BJ (cell line): ENCODE results near the gene MAP2K5. TPM values are rescaled to one million over a fixed set of nuclear protein-coding genes. Genes with fewer than 3 reads are reported as not detected.

Source experiments
- CTCF ChIA-PET: fragments of 350-600 bp; formaldehyde crosslinking; extraction: SDS; loops from one replicate; lab custom pipeline; 2021; ENCODE audit warnings: antibody characterized with exemption, inconsistent platforms; lab: Yijun Ruan, JAX
- POLR2A ChIA-PET: fragments of 300-600 bp; sonication (Branson Sonifier 250); formaldehyde crosslinking; extraction: SDS; loops from one replicate; lab custom pipeline; 2021; ENCODE audit warnings: antibody characterized with exemption; lab: Charles Lee
- DNase-seq: peaks from one replicate; pipeline ENCODE4 v3.0.0-alpha.2; 2011; ENCODE audit warnings: low read depth
- H3K27me3 ChIP-seq: 2 replicates; pipeline ENCODE4 v1.6.0; 2011; ENCODE audit warnings: low read length; ENCODE audit not compliant: control insufficient read depth, insufficient read depth
- H3K36me3 ChIP-seq: 2 replicates; pipeline ENCODE4 v1.5.1; 2011; ENCODE audit warnings: low read length; ENCODE audit not compliant: control insufficient read depth, insufficient read depth
- H3K4me3 ChIP-seq: 2 replicates; pipeline ENCODE4 v1.5.1; 2011; ENCODE audit warnings: low read depth, mild to moderate bottlenecking, control low read depth, low read length
- CTCF ChIP-seq: IDR thresholded peaks from 2 replicates; pipeline ENCODE4 v1.5.1; 2011; ENCODE audit warnings: low read depth, mild to moderate bottlenecking, control low read depth, inconsistent platforms, low read length, moderate library complexity; ENCODE audit not compliant: insufficient read depth
- polyA plus RNA-seq: library from polyadenylated mRNA; depleted of rRNA; stranded (reverse); fragments of >200 nt; gene quantifications from 2 replicates; pipeline ENCODE4 v1.2.3, GENCODE V29; 2011

The MAP2K5 gene
- polyA plus RNA-seq, 1 experiment, result 5.6 TPM

DNA sequence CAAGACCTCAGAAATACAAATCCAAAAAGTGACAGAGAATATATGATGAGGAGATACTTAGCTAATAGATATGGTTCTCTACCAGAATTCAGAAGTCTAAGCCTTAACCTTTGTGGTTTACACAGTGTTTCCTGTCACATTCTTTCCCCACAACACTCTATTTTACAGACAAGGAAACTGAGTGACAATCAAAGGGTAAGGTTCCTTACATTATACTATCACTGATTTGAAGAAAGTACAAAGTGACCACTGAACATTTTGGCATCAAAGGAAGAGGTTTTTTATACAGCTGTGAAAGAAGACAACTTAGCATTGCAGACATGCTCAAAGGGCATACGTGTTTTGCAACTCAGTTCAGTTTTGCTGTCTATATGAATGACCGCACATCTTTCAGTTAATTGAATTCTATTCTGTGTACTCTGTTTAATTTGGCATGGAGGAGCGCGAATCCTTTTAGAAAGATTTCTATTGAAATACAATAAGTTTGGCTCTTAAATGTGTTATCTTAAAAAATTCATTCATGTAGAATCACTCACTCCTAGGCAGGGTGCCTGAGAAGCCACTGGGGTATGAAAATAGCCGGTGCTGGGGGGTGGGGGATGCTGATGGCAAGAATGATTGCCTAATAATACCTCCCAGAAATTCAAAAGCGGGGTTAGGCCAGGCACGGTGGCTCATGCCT is 216.3 kb downstream of the MAP2K5 start:
- POLR2A ChIA-PET, result no interaction called here
- Histone ChIP-seq H3K36me3 (no peaks in the 10 kb centered on the region), H3K4me3 (no peak overlapping the region), H3K27me3 (no peaks in the 10 kb centered on the region)
- TF ChIP-seq CTCF, result no peak
- no peak for DNase-seq
- CTCF ChIA-PET, result no interaction called here

DNA sequence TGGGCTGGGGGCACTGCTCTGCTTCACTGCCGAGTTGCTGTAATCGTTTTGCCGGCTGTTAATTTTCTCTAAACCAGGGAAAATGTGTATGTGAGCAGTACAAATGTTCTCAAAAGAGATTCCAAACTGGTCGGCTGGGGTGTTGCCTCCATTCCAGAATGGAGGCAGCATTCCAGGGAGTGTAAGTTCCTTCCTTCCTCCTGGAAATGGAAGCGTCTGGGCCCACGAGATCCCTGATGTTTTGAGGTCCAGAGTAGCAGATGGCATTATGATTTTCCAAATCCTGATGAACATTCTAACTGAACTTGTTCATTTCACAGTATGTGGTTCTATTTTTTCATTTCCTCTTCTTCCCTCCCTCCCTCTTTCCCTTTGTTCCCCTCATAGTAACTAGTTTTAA is 218.4 kb downstream of the MAP2K5 start:
- ChIA-PET CTCF (no interaction called here), POLR2A (interaction anchor here (0.7 kb wide), 1 partner anchor 288 kb away, joined by 6 read pairs; no protein-coding TSS in a partner anchor)
- H3K27me3 ChIP-seq, result no peaks in the 10 kb centered on the region
- no peaks in the 10 kb centered on the region for H3K36me3 ChIP-seq
- DNase-seq, result no peak
- H3K4me3 ChIP-seq, result no peak overlapping the region
- no peak for TF ChIP-seq CTCF

DNA sequence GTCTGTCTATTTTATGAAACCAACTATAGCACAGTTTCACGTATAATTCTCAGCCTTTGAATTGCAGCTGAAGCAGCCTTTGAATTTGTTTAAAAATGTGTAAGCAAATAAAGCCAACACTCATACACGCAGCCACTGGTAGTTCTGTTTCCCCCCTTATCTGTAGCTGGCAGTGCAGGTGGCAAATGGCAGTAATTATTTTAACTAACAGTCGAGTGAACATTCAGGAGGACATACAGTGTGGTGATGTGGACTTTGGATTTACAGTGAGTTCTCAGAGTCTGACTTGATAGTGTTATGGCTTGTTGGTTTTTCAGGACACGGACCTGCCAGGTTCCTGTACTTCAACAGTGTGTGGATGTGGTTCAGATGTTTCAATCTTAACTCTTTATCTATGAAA is 218.8 kb downstream of the MAP2K5 start:
- no peaks in the 10 kb centered on the region for H3K27me3 ChIP-seq
- no peak overlapping the region for H3K4me3 ChIP-seq
- CTCF ChIA-PET, result no interaction called here
- TF ChIP-seq CTCF, result no peak
- H3K36me3 ChIP-seq, result no peaks in the 10 kb centered on the region
- no peak for DNase-seq
- POLR2A ChIA-PET, result no interaction called here

DNA sequence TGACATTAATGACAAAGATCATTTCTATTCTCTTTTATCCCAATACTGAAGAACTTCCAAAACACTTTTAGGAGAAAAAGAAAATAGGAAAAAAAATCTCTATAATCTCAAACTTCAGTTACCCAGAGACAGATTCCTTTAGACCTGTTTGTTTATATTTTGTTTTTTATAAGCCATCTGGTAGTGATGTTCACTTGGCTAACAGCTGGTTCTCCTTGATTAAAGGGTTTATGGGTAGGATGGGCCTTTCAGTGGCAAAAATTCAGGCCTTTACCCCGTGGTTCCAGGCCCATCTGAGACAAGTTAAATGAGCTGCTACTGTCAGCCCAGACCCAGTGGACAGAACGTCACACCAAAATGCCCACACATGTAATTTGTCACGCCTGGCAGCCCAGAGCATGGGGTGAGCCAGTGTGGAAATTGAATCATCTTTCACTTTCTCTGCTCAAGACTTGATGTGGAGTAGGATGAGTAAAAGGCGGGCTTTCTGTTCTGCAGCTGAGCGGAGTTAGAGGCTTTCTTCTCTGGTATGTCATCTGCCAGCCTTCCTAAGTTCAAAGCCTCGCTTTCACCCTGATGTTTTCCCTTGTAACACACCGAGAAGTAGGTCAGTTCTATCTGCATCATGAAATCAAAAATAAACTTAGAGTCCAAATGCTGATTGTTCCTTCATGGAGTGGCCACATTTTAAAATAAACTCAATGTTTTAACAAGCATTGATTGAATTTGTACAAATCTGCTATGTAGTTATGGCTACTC is 220.3 kb downstream of the MAP2K5 start:
- POLR2A ChIA-PET, result no interaction called here
- DNase-seq, result peak; percentile 26

More for the DNA sequence above, 220.3 kb downstream of the MAP2K5 start:
- Histone ChIP-seq H3K36me3 (no peaks in the 10 kb centered on the region), H3K4me3 (no peak overlapping the region), H3K27me3 (no peaks in the 10 kb centered on the region)
- TF ChIP-seq CTCF, result no peak
- CTCF ChIA-PET, result no interaction called here
